SU-DHL-6 (cell line): ENCODE results near the gene DEFB110.

Source experiments
- H2AFZ ChIP-seq: fragments of 200-600 bp; sonication (generic); 2 replicates; pipeline ENCODE4 v1.6.1; 2014; ENCODE audit warnings: low read depth, mild to moderate bottlenecking, moderate library complexity, mixed read lengths, antibody characterized with exemption, low read length; ENCODE audit not compliant: severe bottlenecking
- H3F3A ChIP-seq: fragments of 200-600 bp; shearing (Covaris generic); 2 replicates; pipeline ENCODE4 v1.6.0; 2016; ENCODE audit warnings: antibody characterized with exemption, mild to moderate bottlenecking; ENCODE audit not compliant: insufficient read depth
- H3K27ac ChIP-seq: fragments of 200-600 bp; sonication (generic); 2 replicates; pipeline ENCODE4 v1.5.1; 2016; ENCODE audit warnings: low read depth, mild to moderate bottlenecking, low read length, moderate library complexity, mixed read lengths
- H3K27me3 ChIP-seq: fragments of 200-600 bp; sonication (generic), shearing (Covaris generic); 2 replicates; pipeline ENCODE4 v1.6.0; 2014; ENCODE audit warnings: mild to moderate bottlenecking, low read length
- H3K36me3 ChIP-seq: fragments of 200-600 bp; sonication (generic); 2 replicates; pipeline ENCODE4 v1.6.1; 2014; ENCODE audit warnings: mild to moderate bottlenecking, low read length, mixed read lengths
- H3K4me2 ChIP-seq: fragments of 300-600, 200-600 bp; shearing (Covaris generic), sonication (generic); 2 replicates; pipeline ENCODE4 v1.6.0; 2014; ENCODE audit warnings: low read length, low read depth, mild to moderate bottlenecking; ENCODE audit not compliant: poor library complexity, severe bottlenecking
- H3K4me3 ChIP-seq: fragments of 200-600 bp; sonication (generic); 2 replicates; pipeline ENCODE4 v1.5.1; 2014; ENCODE audit warnings: antibody characterized with exemption, low read length, mild to moderate bottlenecking, mixed read lengths; ENCODE audit not compliant: insufficient read depth, poor library complexity, severe bottlenecking
- H3K79me2 ChIP-seq: fragments of 200-600 bp; sonication (generic); 2 replicates; pipeline ENCODE4 v1.6.1; 2014; ENCODE audit warnings: mild to moderate bottlenecking, low read length, moderate library complexity; ENCODE audit not compliant: insufficient read depth
- H3K9ac ChIP-seq: fragments of 200-600 bp; sonication (generic); 2 replicates; pipeline ENCODE4 v1.7.0; 2014; ENCODE audit warnings: mild to moderate bottlenecking, low read length
- H3K9me2 ChIP-seq: fragments of 200-600 bp; sonication (generic); replicated peaks from 2 replicates; pipeline ENCODE4 v1.6.1; 2014; ENCODE audit warnings: low read length; ENCODE audit not compliant: insufficient read depth
- H3K9me3 ChIP-seq: fragments of 200-600 bp; sonication (generic); 2 replicates; pipeline ENCODE4 v1.6.1; 2014; ENCODE audit warnings: low read length, mixed read lengths; ENCODE audit not compliant: insufficient read depth
- H4K20me1 ChIP-seq: fragments of 200-600 bp; sonication (generic); 2 replicates; pipeline ENCODE4 v1.6.1; 2014; ENCODE audit warnings: low read depth, mild to moderate bottlenecking, antibody characterized with exemption, low read length, moderate library complexity, mixed read lengths
- CTCF ChIP-seq: fragments of 200-600 bp; sonication (generic); IDR thresholded peaks from one replicate; pipeline ENCODE4 v1.5.1; 2017; ENCODE audit warnings: antibody characterized with exemption, mild to moderate bottlenecking, low read length, moderate library complexity; ENCODE audit not compliant: insufficient read depth, poor library complexity, severe bottlenecking
- EZH2phosphoT487 ChIP-seq: fragments of 200-600 bp; sonication (generic), shearing (Covaris generic); conservative IDR thresholded peaks from 2 replicates; pipeline ENCODE4 v1.6.1; 2018; ENCODE audit warnings: mild to moderate bottlenecking, antibody characterized with exemption, low read length, moderate library complexity, mixed read lengths

DEFB110 gene

DNA sequence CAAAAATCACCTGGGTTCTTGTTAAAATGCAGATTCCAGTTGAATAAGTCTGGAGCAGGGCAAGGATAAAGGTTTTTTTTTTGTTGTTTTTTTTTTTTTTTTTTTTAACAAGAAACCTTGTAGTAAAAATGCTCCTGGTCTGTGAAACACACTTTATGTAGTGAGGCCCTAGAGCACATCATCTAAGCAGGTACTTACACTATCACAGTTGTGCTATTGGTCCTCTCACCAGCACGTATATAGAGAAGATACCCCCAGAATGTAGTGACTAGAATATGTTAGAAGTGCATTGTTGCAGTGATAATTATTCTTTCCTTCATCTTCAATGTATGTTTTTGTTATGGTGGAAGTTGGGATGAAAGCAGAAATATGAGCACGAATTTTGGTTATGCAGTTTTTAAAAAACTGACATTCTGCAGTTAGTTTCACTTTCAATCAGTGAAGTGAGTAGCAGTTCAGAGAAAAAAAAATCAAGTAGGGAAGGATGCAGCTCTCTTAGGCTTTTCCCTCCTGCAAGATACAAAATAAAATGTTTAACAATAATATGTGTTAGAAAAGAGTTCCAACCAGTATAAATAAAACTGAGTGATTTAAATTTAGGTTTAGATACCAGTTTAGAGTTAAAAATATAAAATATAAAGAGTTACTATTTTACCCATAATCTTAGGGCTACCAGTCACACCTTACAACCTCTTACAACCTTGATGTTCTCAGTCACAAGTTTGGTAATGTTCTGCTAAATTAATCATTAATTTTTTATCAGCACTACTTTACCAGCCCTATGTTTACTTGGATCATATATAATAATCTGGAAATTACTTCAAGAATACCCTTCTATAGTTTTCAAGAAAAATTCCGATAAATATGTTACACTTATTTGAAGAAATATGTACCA, 43.2 kb downstream of the DEFB110 start:
- TF ChIP-seq EZH2phosphoT487 (no peak), CTCF (no peak)

DNA sequence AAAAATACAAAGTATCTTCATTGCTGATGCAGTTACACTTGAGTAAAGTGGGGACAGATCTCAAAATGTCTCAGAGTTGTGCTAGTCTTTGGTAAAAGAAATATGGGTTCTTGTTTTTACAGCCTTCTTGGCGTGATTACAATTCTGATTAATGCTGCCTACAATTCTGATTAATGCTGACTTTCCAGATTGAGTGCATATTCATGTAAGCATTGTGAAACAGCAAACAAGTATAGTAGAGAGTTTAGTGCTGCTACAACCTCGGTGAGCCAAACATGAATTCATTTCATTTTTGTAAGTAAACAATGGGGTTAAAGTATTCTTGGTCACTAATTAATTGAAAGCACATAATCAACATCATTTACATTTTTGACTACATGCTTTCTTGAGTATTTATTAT, 52.2 kb downstream of the DEFB110 start, which contains the start of gene DEFB113:
Gene DEFB113, minus strand, starts transcription at position 21 of the 400 bp plus-strand sequence. Its CDS starts 0 bp downstream, at position 21.
- TF ChIP-seq EZH2phosphoT487 (no peak), CTCF (no peak)

More for the DNA sequence above, 43.2 kb downstream of the DEFB110 start:
- H3K4me3 ChIP-seq = no peak overlapping the region
- H3K27ac ChIP-seq = no peak overlapping the region
- no peak overlapping the region for H2AFZ ChIP-seq
- no peaks in the 10 kb centered on the region for H3K79me2 ChIP-seq
- H3K9me3 ChIP-seq = no peaks in the 10 kb centered on the region
- no peaks in the 10 kb centered on the region for H3K27me3 ChIP-seq
- H3K9ac ChIP-seq = no peak overlapping the region
- no peaks in the 10 kb centered on the region for H3K9me2 ChIP-seq
- H3K4me2 ChIP-seq = no peak overlapping the region
- H3F3A ChIP-seq = no peaks in the 10 kb centered on the region
- no peaks in the 10 kb centered on the region for H3K36me3 ChIP-seq
- H4K20me1 ChIP-seq = no peaks in the 10 kb centered on the region

More for the DNA sequence above, 52.2 kb downstream of the DEFB110 start, which contains the start of gene DEFB113:
- Histone ChIP-seq H3F3A (no peaks in the 10 kb centered on the region), H4K20me1 (peaks cover 2% of the 10 kb centered on the region; the same call in 1 of the 2 replicates), H3K9me2 (no peaks in the 10 kb centered on the region), H2AFZ (no peak within 1 kb of the TSS), H3K9ac (no peak within 1 kb of the TSS), H3K27ac (no peak within 1 kb of the TSS), H3K4me2 (no peak within 1 kb of the TSS), H3K9me3 (no peaks in the 10 kb centered on the region), H3K4me3 (no peak within 1 kb of the TSS), H3K27me3 (no peaks in the 10 kb centered on the region), H3K36me3 (no peaks in the 10 kb centered on the region), H3K79me2 (no peaks in the 10 kb centered on the region)
